Panc1 (cell line): ENCODE data around the gene TP63. TPM values are rescaled to one million over a fixed set of nuclear protein-coding genes. Genes with fewer than 3 reads are reported as not detected.

Source experiments
- ATAC-seq: fragments of 200-7000 bp; cut with Tn5 transposase; 2 replicates; pipeline ENCODE4 v1.9.1; 2020; ENCODE audit warnings: mild to moderate bottlenecking, moderate library complexity
- BruUV-seq: library from RNA; stranded (reverse); fragments of 400-500 nt; replicated peaks from 2 replicates; lab custom pipeline; 2021; lab: Mats Ljungman, UMichigan
- CTCF ChIA-PET: fragments of 300-600 bp; sonication (Branson Sonifier 250); formaldehyde crosslinking; loops from one replicate; lab custom pipeline; 2022; ENCODE audit warnings: antibody characterized with exemption; lab: Charles Lee
- POLR2A ChIA-PET: fragments of 300-600 bp; sonication (Branson Sonifier 250); formaldehyde crosslinking; loops from one replicate; lab custom pipeline; 2022; ENCODE audit warnings: antibody characterized with exemption; lab: Charles Lee
- DNase-seq: peaks from one replicate; pipeline ENCODE4 v3.0.0-alpha.2; 2010; ENCODE audit warnings: low read depth, low spot score
- H3K27ac ChIP-seq: 2 replicates; pipeline ENCODE4 v1.5.1; 2011; ENCODE audit warnings: mild to moderate bottlenecking, low read length, inconsistent platforms
- H3K27me3 ChIP-seq: fragments of 200-500 bp; sonication (Bioruptor generic); 2 replicates; pipeline ENCODE4 v1.6.0; 2014; ENCODE audit warnings: low read length, inconsistent platforms; ENCODE audit not compliant: control insufficient read depth, insufficient read depth
- H3K36me3 ChIP-seq: fragments of 200-500 bp; sonication (Bioruptor generic); 2 replicates; pipeline ENCODE4 v1.5.1; 2014; ENCODE audit warnings: inconsistent platforms, mild to moderate bottlenecking, low read length, moderate library complexity; ENCODE audit not compliant: control insufficient read depth, insufficient read depth
- H3K4me1 ChIP-seq: 2 replicates; pipeline ENCODE4 v1.5.1; 2011; ENCODE audit warnings: inconsistent platforms, mild to moderate bottlenecking, low read length, moderate library complexity; ENCODE audit not compliant: control insufficient read depth, insufficient read depth
- H3K4me3 ChIP-seq, 2 experiments: 2 replicates each; pipeline ENCODE4 v1.5.1; 2011 to 2012; ENCODE audit warnings: low read depth in 2 of 2, low read length in 2 of 2, mild to moderate bottlenecking in 2 of 2, inconsistent platforms in 1 of 2, moderate library complexity in 1 of 2
- H3K9me3 ChIP-seq: fragments of 200-500 bp; sonication (Bioruptor generic); 2 replicates; pipeline ENCODE4 v1.5.1; 2014; ENCODE audit warnings: low read depth, mild to moderate bottlenecking, inconsistent platforms, low read length, moderate library complexity; ENCODE audit not compliant: control insufficient read depth, insufficient read depth
- CTCF ChIP-seq: fragments of 450-650 bp; IDR thresholded peaks from 2 replicates; pipeline ENCODE4 v1.5.1; 2017; ENCODE audit warnings: mild to moderate bottlenecking
- POLR2AphosphoS5 ChIP-seq: IDR thresholded peaks from 2 replicates; pipeline ENCODE4 v1.6.1; 2012; ENCODE audit warnings: mild to moderate bottlenecking, low read depth, low read length, moderate library complexity
- REST ChIP-seq, 2 experiments: IDR thresholded peaks; 2 replicates each; pipeline ENCODE4 v1.6.1; 2011 to 2012; ENCODE audit warnings: low read depth in 2 of 2, control low read depth in 1 of 2, low read length in 1 of 2, mild to moderate bottlenecking in 1 of 2, moderate library complexity in 1 of 2; ENCODE audit not compliant: insufficient read depth in 1 of 2
- SIN3A ChIP-seq: IDR thresholded peaks from 2 replicates; pipeline ENCODE4 v1.6.1; 2012; ENCODE audit warnings: low read depth, mild to moderate bottlenecking, low read length, moderate library complexity, borderline replicate concordance; ENCODE audit not compliant: insufficient read depth
- TCF7L2 ChIP-seq: IDR thresholded peaks from 2 replicates; pipeline ENCODE4 v1.6.1; 2011; ENCODE audit warnings: mild to moderate bottlenecking, low read depth, low read length, inconsistent platforms
- in situ Hi-C: cut with HindIII; loops from 2 replicates; pipeline ENCODE4 v1.10.0; 2016; ENCODE audit warnings: low sequenced_read_pairs, low pct_unique_long_range_greater_than_20kb
- intact Hi-C: fragments of 100-400 bp; cut with micrococcal nuclease; formaldehyde crosslinking; loops from one replicate; pipeline ENCODE4 v1.10.0; 2022; ENCODE audit not compliant: unreplicated experiment
- total RNA-seq: library from RNA; stranded (reverse); gene quantifications from one replicate; pipeline ENCODE4 v1.2.1, GENCODE V29; 2021; ENCODE audit not compliant: unreplicated experiment

TP63 gene
- total RNA-seq, 1 experiment from 2014 or later = 0.51 TPM

- ChIA-PET CTCF (no interaction called here), POLR2A (interaction anchor here (0.6 kb wide), 1 partner anchor 109 kb away, joined by 3 read pairs; no protein-coding TSS in a partner anchor)
- no peaks in the 10 kb centered on the region for H3K9me3 ChIP-seq
- H3K27ac ChIP-seq = no peak overlapping the region
- H3K4me1 ChIP-seq = no peaks in the 10 kb centered on the region
- no peaks in the 10 kb centered on the region for H3K27me3 ChIP-seq
- in situ Hi-C loops = no loop called here
- H3K4me3 ChIP-seq = no peak overlapping the region
- ATAC-seq = no peak
- BruUV-seq = no TSS peak
- no peaks in the 10 kb centered on the region for H3K36me3 ChIP-seq
- TF ChIP-seq CTCF (no peak), POLR2AphosphoS5 (no peak), REST (IDR thresholded peaks at IDR 0.05; ENCODE audit: insufficient read depth in 1 of 2, low read depth in 2 of 2, low read length in 1 of 2) (no peak), TCF7L2 (no peak)
- intact Hi-C loops = no loop called here
- no peak for DNase-seq
Measured at GRCh38 chr3:189806171-189806951, 175.2 kb downstream of the TP63 start.

GRCh38 chr3:189808246-189809007 lies 177.2 kb downstream of the TP63 start:
- intact Hi-C loops (no loop called here), in situ Hi-C loops (no loop called here)
- no peaks in the 10 kb centered on the region for H3K27me3 ChIP-seq
- POLR2A ChIA-PET = no interaction called here
- no peaks in the 10 kb centered on the region for H3K4me1 ChIP-seq
- CTCF ChIA-PET = no interaction called here
- ATAC-seq (no peak), DNase-seq (no peak)
- no peaks in the 10 kb centered on the region for H3K36me3 ChIP-seq
- H3K27ac ChIP-seq = no peak overlapping the region
- TF ChIP-seq REST (IDR thresholded peaks at IDR 0.05; ENCODE audit: insufficient read depth in 1 of 2, low read depth in 2 of 2, low read length in 1 of 2) = no peak
- TF ChIP-seq POLR2AphosphoS5 = no peak
- no peak for TF ChIP-seq CTCF
- no peak for TF ChIP-seq SIN3A
- no peak for TF ChIP-seq TCF7L2
- no TSS peak for BruUV-seq
- no peak overlapping the region for H3K4me3 ChIP-seq
- H3K9me3 ChIP-seq = no peaks in the 10 kb centered on the region
